ENCODE results near the gene TPR. TPM values are rescaled to one million over a fixed set of nuclear protein-coding genes. Genes with fewer than 3 reads are reported as not detected.

The TPR gene
- total and polyA plus RNA-seq, 2 donors (not counting 1 experiment from before 2014, with no cell fraction given) = 30.0 to 141 TPM

DNA sequence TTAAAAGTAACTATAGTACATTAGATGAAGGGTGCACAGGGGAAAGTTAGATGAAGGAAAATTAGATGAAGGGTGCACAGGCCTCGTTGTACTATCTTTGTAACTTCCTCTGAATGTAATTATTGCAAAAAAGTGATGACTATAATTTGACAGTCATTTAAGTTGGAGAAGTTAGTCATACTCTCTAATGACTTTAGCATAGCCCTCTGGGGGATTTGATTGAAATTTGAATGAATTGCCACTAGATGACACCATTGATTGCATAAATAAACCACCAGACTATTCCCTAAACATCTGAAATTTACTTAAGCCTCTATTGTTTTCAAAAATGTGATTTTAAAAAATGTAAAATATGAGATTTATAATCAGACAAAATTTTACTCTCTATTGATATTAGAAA lies 102.6 kb downstream of the TPR start:
- Histone ChIP-seq H2AFZ (ENCODE audit: insufficient read depth, low read depth, low read length, poor library complexity, severe bottlenecking) (no peak overlapping the region), H3K27ac (ENCODE audit: low read length in 2 of 2) (no peak overlapping the region), H3K4me3 (ENCODE audit: control extremely low read depth in 1 of 5, extremely low read depth in 1 of 5, insufficient read depth in 1 of 5, low read depth in 2 of 5, low read length in 4 of 5) (no peak overlapping the region), H3K9me3 (ENCODE audit: control extremely low read depth in 1 of 3, control insufficient read depth in 2 of 3, insufficient read depth in 1 of 3, low read length in 2 of 3) (no peaks in the 10 kb centered on the region), H3K79me2 (ENCODE audit: control insufficient read depth, insufficient read depth, low read length) (no peaks in the 10 kb centered on the region), H4K20me1 (ENCODE audit: control insufficient read depth, insufficient read depth, low read length, poor library complexity, severe bottlenecking) (no peaks in the 10 kb centered on the region), H3K4me1 (ENCODE audit: control insufficient read depth in 2 of 2, insufficient read depth in 2 of 2, low read length in 2 of 2) (no peaks in the 10 kb centered on the region), H3K9ac (ENCODE audit: low read length) (no peak overlapping the region), H3K36me3 (replicated peaks in 1 of 2; ENCODE audit: control extremely low read depth in 1 of 2, control insufficient read depth in 1 of 2, extremely low read depth in 1 of 2, insufficient read depth in 2 of 2, low read length in 1 of 2) (no peaks in the 10 kb centered on the region), H3K27me3 (replicated peaks in 1 of 4; ENCODE audit: control extremely low read depth in 1 of 4, control insufficient read depth in 3 of 4, insufficient read depth in 4 of 4, low read length in 3 of 4) (no peaks in the 10 kb centered on the region), H3K4me2 (replicated peaks; ENCODE audit: low read depth, low read length, poor library complexity, severe bottlenecking) (no peak overlapping the region)
- TF ChIP-seq, protein P1, sequence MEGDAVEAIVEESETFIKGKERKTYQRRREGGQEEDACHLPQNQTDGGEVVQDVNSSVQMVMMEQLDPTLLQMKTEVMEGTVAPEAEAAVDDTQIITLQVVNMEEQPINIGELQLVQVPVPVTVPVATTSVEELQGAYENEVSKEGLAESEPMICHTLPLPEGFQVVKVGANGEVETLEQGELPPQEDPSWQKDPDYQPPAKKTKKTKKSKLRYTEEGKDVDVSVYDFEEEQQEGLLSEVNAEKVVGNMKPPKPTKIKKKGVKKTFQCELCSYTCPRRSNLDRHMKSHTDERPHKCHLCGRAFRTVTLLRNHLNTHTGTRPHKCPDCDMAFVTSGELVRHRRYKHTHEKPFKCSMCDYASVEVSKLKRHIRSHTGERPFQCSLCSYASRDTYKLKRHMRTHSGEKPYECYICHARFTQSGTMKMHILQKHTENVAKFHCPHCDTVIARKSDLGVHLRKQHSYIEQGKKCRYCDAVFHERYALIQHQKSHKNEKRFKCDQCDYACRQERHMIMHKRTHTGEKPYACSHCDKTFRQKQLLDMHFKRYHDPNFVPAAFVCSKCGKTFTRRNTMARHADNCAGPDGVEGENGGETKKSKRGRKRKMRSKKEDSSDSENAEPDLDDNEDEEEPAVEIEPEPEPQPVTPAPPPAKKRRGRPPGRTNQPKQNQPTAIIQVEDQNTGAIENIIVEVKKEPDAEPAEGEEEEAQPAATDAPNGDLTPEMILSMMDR (IDR thresholded peaks at IDR 0.05) = no peak
- TF ChIP-seq EZH2 (IDR thresholded peaks at IDR 0.05; ENCODE audit: borderline replicate concordance, insufficient read depth, low read depth, low read length, poor library complexity, severe bottlenecking) = no peak
- no peaks in the 10 kb centered on the region for H3K4me1 Mint-ChIP-seq
- CTCF ChIA-PET = no interaction called here
- POLR2A ChIA-PET = no interaction called here
- intact Hi-C loops (cut with micrococcal nuclease) = no loop called here
- ATAC-seq (ENCODE audit: low read depth) = no peak
- no peak for DNase-seq
- WGBS (ENCODE audit: insufficient coverage) = 20% methylated on average over 1 of the region's 1 CpG
- no peaks in the 10 kb centered on the region for H3K9me3 Mint-ChIP-seq (ENCODE audit: insufficient read depth)
- H3K4me3 Mint-ChIP-seq = no peak overlapping the region
- no peak overlapping the region for H3K27ac Mint-ChIP-seq
- H3K27me3 Mint-ChIP-seq = peaks cover 3% of the 10 kb centered on the region

DNA sequence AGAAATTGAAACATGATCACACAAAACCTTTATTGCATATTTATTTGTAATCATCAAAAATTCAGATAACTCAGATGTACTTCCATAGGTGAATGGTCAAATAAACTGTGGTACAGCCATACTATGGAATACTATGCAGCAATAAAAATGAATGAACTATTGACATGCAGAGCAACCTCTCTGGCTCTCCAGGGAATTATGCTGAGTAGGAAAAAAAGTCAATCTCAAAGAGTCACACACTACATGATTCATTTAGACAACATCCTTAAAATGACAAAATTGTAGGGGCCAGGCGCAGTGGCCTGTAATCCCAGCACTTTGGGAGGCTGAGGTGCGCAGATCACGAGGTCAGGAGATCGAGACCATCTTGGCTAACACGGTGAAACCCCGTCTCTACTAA lies 104.0 kb downstream of the TPR start:
- Mint-ChIP-seq H3K4me3 (no peak overlapping the region), H3K27me3 (peaks cover 5% of the 10 kb centered on the region), H3K27ac (no peak overlapping the region), H3K9me3 (ENCODE audit: insufficient read depth) (no peaks in the 10 kb centered on the region), H3K4me1 (no peaks in the 10 kb centered on the region)
- Histone ChIP-seq H4K20me1 (ENCODE audit: control insufficient read depth, insufficient read depth, low read length, poor library complexity, severe bottlenecking) (no peaks in the 10 kb centered on the region), H3K4me1 (ENCODE audit: control insufficient read depth in 2 of 2, insufficient read depth in 2 of 2, low read length in 2 of 2) (no peaks in the 10 kb centered on the region), H2AFZ (ENCODE audit: insufficient read depth, low read depth, low read length, poor library complexity, severe bottlenecking) (no peak overlapping the region), H3K9me3 (ENCODE audit: control extremely low read depth in 1 of 3, control insufficient read depth in 2 of 3, insufficient read depth in 1 of 3, low read length in 2 of 3) (no peaks in the 10 kb centered on the region), H3K27ac (ENCODE audit: low read length in 2 of 2) (no peak overlapping the region), H3K36me3 (replicated peaks in 1 of 2; ENCODE audit: control extremely low read depth in 1 of 2, control insufficient read depth in 1 of 2, extremely low read depth in 1 of 2, insufficient read depth in 2 of 2, low read length in 1 of 2) (no peaks in the 10 kb centered on the region), H3K27me3 (replicated peaks in 1 of 4; ENCODE audit: control extremely low read depth in 1 of 4, control insufficient read depth in 3 of 4, insufficient read depth in 4 of 4, low read length in 3 of 4) (no peaks in the 10 kb centered on the region), H3K79me2 (ENCODE audit: control insufficient read depth, insufficient read depth, low read length) (no peaks in the 10 kb centered on the region), H3K4me3 (ENCODE audit: control extremely low read depth in 1 of 5, extremely low read depth in 1 of 5, insufficient read depth in 1 of 5, low read depth in 2 of 5, low read length in 4 of 5) (no peak overlapping the region), H3K4me2 (replicated peaks; ENCODE audit: low read depth, low read length, poor library complexity, severe bottlenecking) (no peak overlapping the region), H3K9ac (ENCODE audit: low read length) (no peak overlapping the region)
- no peak for TF ChIP-seq EZH2 (IDR thresholded peaks at IDR 0.05; ENCODE audit: borderline replicate concordance, insufficient read depth, low read depth, low read length, poor library complexity, severe bottlenecking)
- TF ChIP-seq, protein P1 (IDR thresholded peaks at IDR 0.05) = no peak
- CTCF ChIA-PET = no interaction called here
- 100% methylated on average over 1 of the region's 6 CpGs for WGBS (ENCODE audit: insufficient coverage)
- ATAC-seq (ENCODE audit: low read depth) = no peak
- intact Hi-C loops (cut with micrococcal nuclease) = no loop called here
- DNase-seq = no peak
- POLR2A ChIA-PET = no interaction called here

Other genes with a start within 250 kb of the TPR start
- 0.07 TPM in 1 of 2 replicates, not detected in the other for gene PRG4, start 79.0 kb downstream of the TPR start, total RNA-seq
- gene PRG4, start 79.0 kb downstream of the TPR start, polyA plus RNA-seq = not detected in 2 replicates
- 15.0 and 17.2 TPM in 2 replicates for gene ODR4, start 585 bp upstream of the TPR start, total RNA-seq
- 6.6 and 8.4 TPM in 2 replicates for gene ODR4, start 585 bp upstream of the TPR start, polyA plus RNA-seq
- not detected in 2 replicates for gene PDC, start 85.9 kb upstream of the TPR start, total RNA-seq
- not detected in 2 replicates for gene PDC, start 85.9 kb upstream of the TPR start, polyA plus RNA-seq

Data from B cell (primary cell).